HL-60 (cell line): ENCODE data around the gene CYP2C18.
"Not testable (repeated sequence)": the region's sequence is repeated elsewhere in the genome, so short reads cannot be mapped to it uniquely, and the experiment has no call there.

Experiments
- DNase-seq, 2 experiments: peaks; one replicate each; pipeline ENCODE4 v3.0.0-alpha.2; 2010 to 2020; ENCODE audit warnings: low read depth in 1 of 2, low spot score in 1 of 2
- H3K27ac ChIP-seq: fragments of 250-450 bp; sonication (Bioruptor Pico); replicated peaks from 2 replicates; pipeline ENCODE4 v1.5.1; 2020; ENCODE audit warnings: mild to moderate bottlenecking, moderate library complexity
- H3K27me3 ChIP-seq: fragments of 250-450 bp; sonication (Bioruptor Pico); 2 replicates; pipeline ENCODE4 v1.5.1; 2021; ENCODE audit warnings: mild to moderate bottlenecking, moderate library complexity; ENCODE audit not compliant: insufficient read depth, poor library complexity, severe bottlenecking
- H3K4me3 ChIP-seq: replicated peaks from 2 replicates; pipeline ENCODE4 v1.5.1; 2011; ENCODE audit warnings: mild to moderate bottlenecking, control low read depth, low read length; ENCODE audit not compliant: insufficient read depth
- CTCF ChIP-seq: IDR thresholded peaks from one replicate; pipeline ENCODE4 v1.5.1; 2011; ENCODE audit warnings: low read length, control low read depth, inconsistent platforms; ENCODE audit not compliant: insufficient read depth
- GABPA ChIP-seq: IDR thresholded peaks from 2 replicates; pipeline ENCODE4 v1.6.1; 2012; ENCODE audit warnings: low read depth
- POLR2AphosphoS5 ChIP-seq: IDR thresholded peaks from 2 replicates; pipeline ENCODE4 v1.6.1; 2012; ENCODE audit warnings: low read depth
- SPI1 ChIP-seq: IDR thresholded peaks from 2 replicates; pipeline ENCODE4 v1.6.1; 2012; ENCODE audit warnings: low read depth, mild to moderate bottlenecking, borderline replicate concordance
- long read RNA-seq: library from polyadenylated mRNA; unstranded; transcript quantifications from one replicate; pipeline ENCODE4 v2.0.0, GENCODE V29; 2020
- TF ChIP-seq, protein P1 (sequence below): IDR thresholded peaks from 2 replicates; pipeline ENCODE4 v1.6.1; 2012; ENCODE audit warnings: low read depth; ENCODE audit not compliant: insufficient replicate concordance

The CYP2C18 gene
- long read RNA-seq = 0 reads

- H3K27me3 ChIP-seq = no peaks in the 10 kb centered on the region
- no peak for TF ChIP-seq GABPA
- TF ChIP-seq, protein P1, sequence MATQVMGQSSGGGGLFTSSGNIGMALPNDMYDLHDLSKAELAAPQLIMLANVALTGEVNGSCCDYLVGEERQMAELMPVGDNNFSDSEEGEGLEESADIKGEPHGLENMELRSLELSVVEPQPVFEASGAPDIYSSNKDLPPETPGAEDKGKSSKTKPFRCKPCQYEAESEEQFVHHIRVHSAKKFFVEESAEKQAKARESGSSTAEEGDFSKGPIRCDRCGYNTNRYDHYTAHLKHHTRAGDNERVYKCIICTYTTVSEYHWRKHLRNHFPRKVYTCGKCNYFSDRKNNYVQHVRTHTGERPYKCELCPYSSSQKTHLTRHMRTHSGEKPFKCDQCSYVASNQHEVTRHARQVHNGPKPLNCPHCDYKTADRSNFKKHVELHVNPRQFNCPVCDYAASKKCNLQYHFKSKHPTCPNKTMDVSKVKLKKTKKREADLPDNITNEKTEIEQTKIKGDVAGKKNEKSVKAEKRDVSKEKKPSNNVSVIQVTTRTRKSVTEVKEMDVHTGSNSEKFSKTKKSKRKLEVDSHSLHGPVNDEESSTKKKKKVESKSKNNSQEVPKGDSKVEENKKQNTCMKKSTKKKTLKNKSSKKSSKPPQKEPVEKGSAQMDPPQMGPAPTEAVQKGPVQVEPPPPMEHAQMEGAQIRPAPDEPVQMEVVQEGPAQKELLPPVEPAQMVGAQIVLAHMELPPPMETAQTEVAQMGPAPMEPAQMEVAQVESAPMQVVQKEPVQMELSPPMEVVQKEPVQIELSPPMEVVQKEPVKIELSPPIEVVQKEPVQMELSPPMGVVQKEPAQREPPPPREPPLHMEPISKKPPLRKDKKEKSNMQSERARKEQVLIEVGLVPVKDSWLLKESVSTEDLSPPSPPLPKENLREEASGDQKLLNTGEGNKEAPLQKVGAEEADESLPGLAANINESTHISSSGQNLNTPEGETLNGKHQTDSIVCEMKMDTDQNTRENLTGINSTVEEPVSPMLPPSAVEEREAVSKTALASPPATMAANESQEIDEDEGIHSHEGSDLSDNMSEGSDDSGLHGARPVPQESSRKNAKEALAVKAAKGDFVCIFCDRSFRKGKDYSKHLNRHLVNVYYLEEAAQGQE = no peak
- TF ChIP-seq POLR2AphosphoS5 = no peak
- no peak for TF ChIP-seq CTCF
- no peak for TF ChIP-seq SPI1
- H3K4me3 ChIP-seq = no peak within 1 kb of the TSS
- no peak within 1 kb of the TSS for H3K27ac ChIP-seq
- no peak for DNase-seq
Observed at GRCh38 chr10:94683214-94684054, at the start of gene CYP2C18. Gene CYP2C18, plus strand, starts transcription at chr10:94683729. Its CDS starts 91 bp downstream, at chr10:94683820.

- H3K27me3 ChIP-seq, H3K4me3 ChIP-seq, H3K27ac ChIP-seq, DNase-seq: not testable (repeated sequence)
Observed at GRCh38 chr10:94638097-94638496, 45.4 kb upstream of the CYP2C18 start.

DNA sequence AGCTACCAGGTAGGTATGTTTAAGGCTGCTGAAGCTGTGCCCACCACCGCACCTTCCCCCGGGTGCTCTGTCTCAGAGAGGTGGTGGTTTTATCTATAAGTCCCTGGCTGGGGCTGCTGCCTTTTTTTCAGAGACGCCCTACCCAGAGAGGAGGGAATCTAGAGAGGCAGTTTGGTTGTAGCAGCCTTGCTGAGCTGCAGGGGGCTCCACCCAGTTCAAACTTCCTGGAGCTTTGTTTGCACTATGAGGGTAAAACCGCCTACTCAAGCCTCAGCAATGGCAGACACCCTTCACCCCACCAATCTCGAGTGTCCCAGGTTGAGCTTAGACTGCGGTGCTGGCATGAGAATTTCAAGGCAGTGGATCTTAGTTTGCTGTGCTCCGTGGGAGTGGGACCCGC, 43.6 kb upstream of the CYP2C18 start:
- no peak for DNase-seq
- TF ChIP-seq CTCF (no peak), POLR2AphosphoS5 (no peak), SPI1 (no peak), GABPA (no peak)
- TF ChIP-seq, protein P1 = no peak
- H3K27ac ChIP-seq = no peak overlapping the region

DNA sequence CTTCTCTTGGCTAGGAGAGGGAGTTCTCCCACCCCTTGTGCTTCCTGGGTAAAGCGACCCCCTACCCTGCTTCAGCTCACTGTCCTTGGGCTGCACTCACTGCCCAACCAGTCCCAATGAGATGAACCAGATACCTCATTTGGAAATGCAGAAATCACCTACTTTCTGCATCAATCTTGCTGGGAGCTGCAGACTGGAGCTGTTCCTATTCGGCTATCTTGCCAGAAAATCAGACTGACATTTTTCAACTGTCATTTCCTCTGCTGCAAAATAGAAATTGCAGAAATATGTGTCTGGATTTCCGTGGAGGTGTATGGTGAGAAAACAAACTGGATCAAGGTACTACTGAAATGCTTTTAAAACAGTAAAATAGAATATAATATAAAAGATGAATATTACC, 43.0 kb upstream of the CYP2C18 start:
- DNase-seq = no peak
- TF ChIP-seq, protein P1 = no peak
- TF ChIP-seq GABPA (no peak), SPI1 (no peak)
- H3K27ac ChIP-seq = no peak overlapping the region
- no peaks in the 10 kb centered on the region for H3K27me3 ChIP-seq
- no peak overlapping the region for H3K4me3 ChIP-seq

More for the DNA sequence above, 43.6 kb upstream of the CYP2C18 start:
- Histone ChIP-seq H3K27me3 (no peaks in the 10 kb centered on the region), H3K4me3 (no peak overlapping the region)
